HepG2 (cell line): Measurements from ENCODE around the gene TCF23. TPM values are rescaled to one million over a fixed set of nuclear protein-coding genes. Genes with fewer than 3 reads are reported as not detected.
A peak's percentile ranks its signal among the peaks of the same experiment; 100 is the strongest.

Experiments used
- ATAC-seq: fragments of 200-7000 bp; cut with Tn5 transposase; 3 replicates; pipeline ENCODE4 v1.9.1; 2020; ENCODE audit warnings: mild to moderate bottlenecking, moderate library complexity
- BruUV-seq: library from RNA; stranded (reverse); fragments of 400-500 nt; replicated peaks from 2 replicates; lab custom pipeline; 2021; lab: Mats Ljungman, UMichigan
- CTCF ChIA-PET: fragments of 300-600 bp; formaldehyde crosslinking; extraction: SDS; loops from one replicate; lab custom pipeline; 2021; ENCODE audit warnings: low total read pairs, inconsistent platforms, low intra/inter-chr PET ratio; lab: Yijun Ruan, JAX
- POLR2A ChIA-PET: fragments of 350-600 bp; sonication (Branson Sonifier 250); formaldehyde crosslinking; loops from one replicate; lab custom pipeline; 2020; ENCODE audit warnings: antibody characterized with exemption, inconsistent platforms; lab: Yijun Ruan, JAX
- DNase-seq: peaks from one replicate; pipeline ENCODE4 v3.0.0-alpha.2; 2015; ENCODE audit warnings: low spot score
- FAIRE-seq: peaks from 3 replicates; lab custom pipeline; 2011; peaks lifted over from hg19 to GRCh38; lab: Jason Lieb, UNC
- H2AFZ ChIP-seq: one replicate; pipeline ENCODE4 v1.6.1; 2011; ENCODE audit warnings: low read length, inconsistent platforms
- H3K27ac ChIP-seq: fragments of 300-600 bp; 3 replicates; pipeline ENCODE4 v1.8.0; 2011; ENCODE audit warnings: mixed run types, mild to moderate bottlenecking, mixed read lengths, low read length, inconsistent platforms; ENCODE audit not compliant: insufficient read depth; ENCODE audit errors: extremely low read length
- H3K27me3 ChIP-seq, 2 experiments: fragments of 200-600 bp in 1 of 2; 2 replicates in 1 of 2; 3 replicates in 1 of 2; pipeline versions ENCODE4 v1.6.0 to v1.8.0; 2011; ENCODE audit warnings: low read length in 2 of 2, mild to moderate bottlenecking in 2 of 2, moderate library complexity in 2 of 2, inconsistent platforms in 1 of 2; ENCODE audit not compliant: insufficient read depth in 2 of 2, control insufficient read depth in 1 of 2
- H3K36me3 ChIP-seq, 2 experiments: fragments of 200-600 bp in 1 of 2; replicated peaks in 1 of 2; 2 replicates in 1 of 2; 3 replicates in 1 of 2; pipeline versions ENCODE4 v1.5.1 to v1.8.0; 2011; ENCODE audit warnings: low read length in 2 of 2, inconsistent platforms in 1 of 2; ENCODE audit not compliant: insufficient read depth in 2 of 2, control insufficient read depth in 1 of 2
- H3K4me1 ChIP-seq: 2 replicates; pipeline ENCODE4 v1.5.1; 2012; ENCODE audit warnings: low read length, inconsistent platforms; ENCODE audit not compliant: insufficient read depth
- H3K4me2 ChIP-seq: 2 replicates; pipeline ENCODE4 v1.6.0; 2011; ENCODE audit warnings: low read depth, low read length, inconsistent platforms
- H3K4me3 ChIP-seq, 3 experiments: fragments of 200-600 bp in 1 of 3; sonication (generic), shearing (Covaris generic) in 1 of 3; replicated peaks in 1 of 3; 2 replicates each; pipeline ENCODE4 v1.5.1; 2011 to 2016; ENCODE audit warnings: low read length in 3 of 3, inconsistent platforms in 2 of 3, low read depth in 2 of 3, mild to moderate bottlenecking in 2 of 3, control low read depth in 1 of 3, mixed read lengths in 1 of 3; ENCODE audit not compliant: insufficient read depth in 1 of 3
- H3K79me2 ChIP-seq: one replicate; pipeline ENCODE4 v1.6.1; 2011; ENCODE audit warnings: low read length, inconsistent platforms; ENCODE audit not compliant: insufficient read depth
- H3K9ac ChIP-seq: 2 replicates; pipeline ENCODE4 v1.6.0; 2011; ENCODE audit warnings: mild to moderate bottlenecking, low read depth, low read length, inconsistent platforms; ENCODE audit not compliant: insufficient read depth
- H3K9me3 ChIP-seq: 2 replicates; pipeline ENCODE4 v1.5.1; 2012; ENCODE audit warnings: mild to moderate bottlenecking, low read length
- H4K20me1 ChIP-seq: 2 replicates; pipeline ENCODE4 v1.6.0; 2011; ENCODE audit warnings: inconsistent platforms, mild to moderate bottlenecking, low read length, moderate library complexity; ENCODE audit not compliant: insufficient read depth
- ADNP ChIP-seq: sonication (generic); formaldehyde crosslinking; IDR thresholded peaks from 2 replicates; pipeline ENCODE4 v1.4.0; 2020; ENCODE audit warnings: missing genetic modification reagents
- ATRX ChIP-seq: sonication (generic); formaldehyde crosslinking; IDR thresholded peaks from 2 replicates; pipeline ENCODE4 v1.4.0; 2020; ENCODE audit warnings: missing genetic modification reagents, borderline replicate concordance
- CREBL2 ChIP-seq: sonication (generic); formaldehyde crosslinking; IDR thresholded peaks from 2 replicates; pipeline ENCODE4 v1.8.1; 2023; ENCODE audit warnings: missing genetic modification reagents, mild to moderate bottlenecking, borderline replicate concordance
- NONO ChIP-seq, 2 experiments: fragments of 450-650 bp in 1 of 2; sonication (generic) in 1 of 2; formaldehyde crosslinking in 1 of 2; IDR thresholded peaks in 1 of 2; conservative IDR thresholded peaks in 1 of 2; 2 replicates each; pipeline versions ENCODE4 v1.6.1 to v1.8.0; 2017 to 2022; ENCODE audit warnings: mild to moderate bottlenecking in 1 of 2, missing genetic modification reagents in 1 of 2, moderate library complexity in 1 of 2
- PITX1 ChIP-seq: sonication (generic); formaldehyde crosslinking; IDR thresholded peaks from 2 replicates; pipeline ENCODE4 v1.5.1; 2020; ENCODE audit warnings: mild to moderate bottlenecking, missing genetic modification reagents
- RBM39 ChIP-seq: fragments of 200-400 bp; formaldehyde crosslinking; IDR thresholded peaks from one replicate; pipeline ENCODE4 v1.6.1; 2018; ENCODE audit warnings: antibody characterized with exemption, mild to moderate bottlenecking, low read depth, low read length; ENCODE audit not compliant: poor library complexity, severe bottlenecking
- SMARCC2 ChIP-seq: fragments of 450-650 bp; IDR thresholded peaks from 2 replicates; pipeline ENCODE4 v1.6.1; 2017; ENCODE audit warnings: antibody characterized with exemption, mild to moderate bottlenecking
- SNAPC2 ChIP-seq: sonication (generic); formaldehyde crosslinking; IDR thresholded peaks from 2 replicates; pipeline ENCODE4 v1.8.1; 2022; ENCODE audit warnings: mild to moderate bottlenecking, missing genetic modification reagents
- SP5 ChIP-seq: IDR thresholded peaks from 2 replicates; pipeline ENCODE4 v1.6.1; 2016; ENCODE audit warnings: low read depth, borderline replicate concordance
- ZBTB1 ChIP-seq: sonication (generic); formaldehyde crosslinking; IDR thresholded peaks from 2 replicates; pipeline ENCODE4 v1.4.0; 2020; ENCODE audit warnings: missing genetic modification reagents, borderline replicate concordance
- ZBTB2 ChIP-seq: sonication (generic); formaldehyde crosslinking; IDR thresholded peaks from 2 replicates; pipeline ENCODE4 v1.8.0; 2022; ENCODE audit warnings: low read depth, missing genetic modification reagents
- ZBTB25 ChIP-seq: IDR thresholded peaks from 2 replicates; pipeline ENCODE4 v1.6.1; 2018; ENCODE audit warnings: missing genetic modification reagents
- ZBTB34 ChIP-seq: sonication (generic); formaldehyde crosslinking; IDR thresholded peaks from 2 replicates; pipeline ENCODE4 v1.8.0; 2022; ENCODE audit warnings: mild to moderate bottlenecking, missing genetic modification reagents
- ZNF10 ChIP-seq: sonication (generic); formaldehyde crosslinking; IDR thresholded peaks from 2 replicates; pipeline ENCODE4 v1.4.0; 2020; ENCODE audit warnings: mild to moderate bottlenecking, low read depth, missing genetic modification reagents, borderline replicate concordance
- ZNF446 ChIP-seq: sonication (generic); formaldehyde crosslinking; IDR thresholded peaks from 2 replicates; pipeline ENCODE4 v1.5.0; 2020; ENCODE audit warnings: mild to moderate bottlenecking, missing genetic modification reagents
- ZNF562 ChIP-seq: sonication (generic); formaldehyde crosslinking; IDR thresholded peaks from 2 replicates; pipeline ENCODE4 v1.8.0; 2022; ENCODE audit warnings: missing genetic modification reagents, borderline replicate concordance
- ZNF576 ChIP-seq: sonication (generic); formaldehyde crosslinking; IDR thresholded peaks from 2 replicates; pipeline ENCODE4 v1.4.0; 2020; ENCODE audit warnings: mild to moderate bottlenecking, missing genetic modification reagents
- ZSCAN21 ChIP-seq: sonication (generic); formaldehyde crosslinking; IDR thresholded peaks from 2 replicates; pipeline ENCODE4 v1.8.0; 2022; ENCODE audit warnings: mild to moderate bottlenecking, missing genetic modification reagents, moderate library complexity, borderline replicate concordance
- WGBS: methylation state at CpG from one replicate; pipeline ENCODE4 v1.1.6; 2017; ENCODE audit warnings: low lambda C conversion rate; 5-methylcytosine and 5-hydroxymethylcytosine counted together
- in situ Hi-C: cut with HindIII; loops from 2 replicates; pipeline ENCODE4 v1.10.0; 2017; ENCODE audit warnings: low pct_unique_long_range_greater_than_20kb; ENCODE audit not compliant: extremely low pct_ligation_motif_present
- intact Hi-C: fragments of 100-400 bp; cut with micrococcal nuclease; formaldehyde crosslinking; loops from one replicate; pipeline ENCODE4 v1.10.0; 2022; ENCODE audit not compliant: unreplicated experiment
- polyA plus RNA-seq, 8 experiments: library from polyadenylated mRNA; depleted of rRNA in 3 of 8; stranded (reverse) in 7 of 8; unstranded in 1 of 8; fragments of >200 nt; fragmentation: Illumina TruSeq in 4 of 8; extraction: Trizol in 4 of 8; gene quantifications; 2 replicates each; pipeline versions ENCODE4 v1.2.1 to v1.2.3, GENCODE V29; 2011 to 2016; ENCODE audit warnings: low read depth in 4 of 8, missing spikeins in 1 of 8, mixed read lengths in 1 of 8; ENCODE audit not compliant: insufficient read depth in 1 of 8
- total RNA-seq, 5 experiments: library from RNA; depleted of rRNA; stranded (reverse); fragments of >200 nt; fragmentation: Illumina TruSeq; extraction: Trizol; gene quantifications; 2 replicates each; pipeline ENCODE4 v1.2.3, GENCODE V29; 2016; ENCODE audit warnings: low read depth in 1 of 5

Gene TCF23
- total and polyA plus RNA-seq, 2 of the 13 experiments (the other 11 are each of a cell fraction or from before 2014, with no cell fraction given) = 0.02 to 1.4 TPM

GRCh38 chr2:27123302-27124150 is 25.3 kb upstream of the TCF23 start, which contains the start of gene ABHD1 (continued):
- no peak for TF ChIP-seq ZNF446 (CRISPR knock-in tag)
- no peak for TF ChIP-seq SMARCC2
- no peak for TF ChIP-seq ZNF10 (CRISPR knock-in tag)
- TF ChIP-seq SP5 = peak; percentile 68
- 0 out of 2 replicates have a peak, but pooled peaks have one; percentile 64 for TF ChIP-seq PITX1 (CRISPR knock-in tag)
- no peak for TF ChIP-seq ZBTB34 (CRISPR knock-in tag)
- no peak for TF ChIP-seq SNAPC2 (CRISPR knock-in tag)
- no peak for TF ChIP-seq ZBTB1 (CRISPR knock-in tag)

- ATAC-seq (no peak), DNase-seq (no peak), FAIRE-seq (no peak)
- no peak overlapping the region for H2AFZ ChIP-seq
- intact Hi-C loops = no loop called here
- H3K27ac ChIP-seq = no peak overlapping the region
- peaks cover 52% of the 10 kb centered on the region for H3K4me1 ChIP-seq
- H4K20me1 ChIP-seq = no peaks in the 10 kb centered on the region
- CTCF ChIA-PET = no interaction called here
- H3K9me3 ChIP-seq = no peaks in the 10 kb centered on the region
- H3K9ac ChIP-seq = no peak overlapping the region
- in situ Hi-C loops = no loop called here
- WGBS = 91% methylated on average over 3 of the region's 3 CpGs
- no TSS peak for BruUV-seq
- no peak overlapping the region for H3K4me3 ChIP-seq
- H3K27me3 ChIP-seq = peaks cover 0 to 33% of the 10 kb centered on the region in 2 experiments; a peak in 3 of 5 replicates
- H3K36me3 ChIP-seq = peaks cover 0 to under 1% of the 10 kb centered on the region in 2 experiments; a peak in 1 of 5 replicates
- no peaks in the 10 kb centered on the region for H3K79me2 ChIP-seq
- H3K4me2 ChIP-seq = no peak overlapping the region
- POLR2A ChIA-PET = interaction anchor here (1.8 to 5.3 kb wide), 2 partner anchors 8 to 29 kb away, joined by 3 to 76 read pairs; partner anchors contain the start of gene PREB
- no peak for TF ChIP-seq CREBL2 (CRISPR knock-in tag)
- no peak for TF ChIP-seq ZSCAN21 (CRISPR knock-in tag)
- TF ChIP-seq ZBTB2 (CRISPR knock-in tag) = no peak
- no peak for TF ChIP-seq ATRX (CRISPR knock-in tag)
- TF ChIP-seq ZNF576 (CRISPR knock-in tag) = no peak
- TF ChIP-seq ADNP (CRISPR knock-in tag) = no peak
- no peak for TF ChIP-seq ZBTB25 (CRISPR knock-in tag)
- TF ChIP-seq RBM39 = no peak
- TF ChIP-seq ZNF562 (CRISPR knock-in tag) = no peak
- no peak for TF ChIP-seq NONO (IDR thresholded peaks at IDR 0.05)
- TF ChIP-seq NONO (CRISPR knock-in tag; conservative IDR thresholded peaks at IDR 0.05) = no peak
Observed at GRCh38 chr2:27125104-27125503, 23.7 kb upstream of the TCF23 start.
